Psoas muscle (tissue), 8 donors: ENCODE results near the gene SLC7A10. TPM values are rescaled to one million over a fixed set of nuclear protein-coding genes. Genes with fewer than 3 reads are reported as not detected.

ENCODE experiments used
- ATAC-seq, 4 donors: fragments of 200-7000 bp; cut with Tn5 transposase; one replicate each; pipeline ENCODE4 v1.9.1; 2020; ENCODE audit warnings: moderate library complexity in 3 of 4, mild to moderate bottlenecking in 2 of 4
- DNase-seq, 2 donors: peaks; one replicate each; pipeline ENCODE4 v3.0.0-alpha.2; 2020
- H3K27ac ChIP-seq: fragments of 200-600 bp; one replicate; pipeline ENCODE4 v1.8.0; 2022
- H3K27me3 ChIP-seq, 3 donors: fragments of 200-600 bp in 1 of 3; one replicate each; pipeline versions ENCODE4 v1.6.1 to v1.8.0; 2013 to 2022; ENCODE audit warnings: low read length in 2 of 3, mild to moderate bottlenecking in 2 of 3, moderate library complexity in 1 of 3; ENCODE audit not compliant: insufficient read depth in 3 of 3
- H3K36me3 ChIP-seq, 2 donors: fragments of 200-600 bp in 1 of 2; one replicate each; pipeline versions ENCODE4 v1.6.1 to v1.8.0; 2013 to 2022; ENCODE audit warnings: low read depth in 1 of 2, mild to moderate bottlenecking in 1 of 2, moderate library complexity in 1 of 2; ENCODE audit not compliant: insufficient read depth in 1 of 2
- H3K4me1 ChIP-seq: fragments of 200-600 bp; one replicate; pipeline ENCODE4 v1.8.0; 2022
- H3K4me3 ChIP-seq: fragments of 200-600 bp; one replicate; pipeline ENCODE4 v1.8.0; 2022; ENCODE audit warnings: mild to moderate bottlenecking
- H3K9me3 ChIP-seq: fragments of 200-600 bp; one replicate; pipeline ENCODE4 v1.8.0; 2022
- CTCF ChIP-seq: fragments of 200-600 bp; IDR thresholded peaks from one replicate; pipeline ENCODE4 v1.8.0; 2022; ENCODE audit warnings: antibody characterized with exemption
- WGBS, 3 donors: extraction: QIAGEN DNeasy Blood & Tissue Kit; methylation state at CpG; one replicate each; pipeline versions ENCODE4 v1.1.6 to v1.1.7; 2013; 5-methylcytosine and 5-hydroxymethylcytosine counted together
- intact Hi-C, 2 donors: fragments of 100-400 bp; cut with DNase I; formaldehyde crosslinking; loops; one replicate each; pipeline versions ENCODE4 v1.11.0 to v1.14.2; 2022
- polyA plus RNA-seq, 3 donors: library from polyadenylated mRNA; stranded (reverse); fragments of 200-250 nt; gene quantifications; one replicate each; pipeline ENCODE4 v1.2.3, GENCODE V29; 2013
- total RNA-seq, 4 donors: library from RNA; stranded (reverse); fragmentation: NEBNext Ultra II Directional in 2 of 4; extraction: Animal tissue kit (Norgen Biotek cat#: 25700) in 2 of 4; gene quantifications; one replicate each; pipeline versions ENCODE4 v1.2.1 to v1.2.4, GENCODE V29; 2021 to 2023
- donor health status: healthy with polysubstance abuse.
- donor health status: DM: no; HTN: no; CAD: no; lungs with moderate emphysema.
- donor health status: Bipolar disorder and iron deficiency.
- donor health status: healthy.
- donor health status: DM: yes; HTN: yes; CAD: no.
- donor health status: DM: no; HTN: no; CAD: no.
- donor health status: DM: no; HTN: no; CAD: no.
- donor health status: DM: yes; HTN: yes; CAD: no.

Gene SLC7A10
- total and polyA plus RNA-seq, 7 donors, result 0.03 to 0.43 (median 0.14) TPM; not detected in 3

GRCh38 chr19:33201886-33202545 is 23.6 kb downstream of the SLC7A10 start:
- intact Hi-C loops, result no loop called here
- Histone ChIP-seq H3K4me3 (no peak overlapping the region), H3K36me3 (peaks cover 0 to 58% of the 10 kb centered on the region in 2 donors), H3K27me3 (no peaks in the 10 kb centered on the region), H3K9me3 (no peaks in the 10 kb centered on the region), H3K27ac (no peak overlapping the region), H3K4me1 (no peaks in the 10 kb centered on the region)
- no peak for ATAC-seq
- DNase-seq, result no peak
- 92 to 95% (median 94%) methylated on average over 15 of the region's 15 CpGs for WGBS, 3 donors
- TF ChIP-seq CTCF, result no peak

- intact Hi-C loops, result no loop called here
- Histone ChIP-seq H3K27ac (no peak overlapping the region), H3K4me1 (no peaks in the 10 kb centered on the region), H3K36me3 (peaks cover 0 to 62% of the 10 kb centered on the region in 2 donors), H3K27me3 (no peaks in the 10 kb centered on the region), H3K9me3 (no peaks in the 10 kb centered on the region), H3K4me3 (no peak overlapping the region)
- no peak for TF ChIP-seq CTCF
- ATAC-seq, result no peak
- 86 to 95% (median 91%) methylated on average over 6 of the region's 6 CpGs for WGBS, 3 donors
- DNase-seq, result no peak
Measured at GRCh38 chr19:33201473-33201872, 24.2 kb downstream of the SLC7A10 start.

GRCh38 chr19:33199441-33200265 is 26.0 kb downstream of the SLC7A10 start:
- H3K9me3 ChIP-seq, result no peaks in the 10 kb centered on the region
- no peaks in the 10 kb centered on the region for H3K27me3 ChIP-seq
- no peak for TF ChIP-seq CTCF
- ATAC-seq (no peak), DNase-seq (no peak)
- intact Hi-C loops, result no loop called here
- WGBS, 3 donors, result 79 to 86% (median 83%) methylated on average over 8 of the region's 8 CpGs
- peaks cover 9% of the 10 kb centered on the region for H3K4me1 ChIP-seq
- no peak overlapping the region for H3K4me3 ChIP-seq
- H3K27ac ChIP-seq, result no peak overlapping the region
- peaks cover 0 to 47% of the 10 kb centered on the region in 2 donors for H3K36me3 ChIP-seq

GRCh38 chr19:33198169-33198568 is 27.5 kb downstream of the SLC7A10 start:
- intact Hi-C loops, result no loop called here

More at GRCh38 chr19:33198169-33198568, 27.5 kb downstream of the SLC7A10 start:
- WGBS, 3 donors, result 90 to 91% (median 91%) methylated on average over 7 of the region's 7 CpGs
- Histone ChIP-seq H3K27ac (no peak overlapping the region), H3K27me3 (no peaks in the 10 kb centered on the region), H3K4me3 (no peak overlapping the region), H3K4me1 (peaks cover 9% of the 10 kb centered on the region), H3K36me3 (peaks cover 0 to 38% of the 10 kb centered on the region in 2 donors), H3K9me3 (no peaks in the 10 kb centered on the region)
- no peak for DNase-seq
- no peak for ATAC-seq
- TF ChIP-seq CTCF, result no peak
